DMS 273 (cell line): ENCODE data around the gene USB1.
"Not testable (repeated sequence)": the region's sequence is repeated elsewhere in the genome, so short reads cannot be mapped to it uniquely, and the experiment has no call there.

Experiments used
- DNase-seq: peaks from one replicate; lab custom pipeline; 2025; ENCODE audit not compliant: unreplicated experiment; lab: John Stamatoyannopoulos, UW

Gene USB1

GRCh38 chr16:57994361-57994760, 6.8 kb upstream of the USB1 start:
- DNase-seq = no peak

GRCh38 chr16:57994778-57995177, 6.4 kb upstream of the USB1 start:
- peak; percentile 74 for DNase-seq

GRCh38 chr16:57995721-57996405, 5.3 kb upstream of the USB1 start:
- no peak for DNase-seq

GRCh38 chr16:57996406-57997175, 4.6 kb upstream of the USB1 start:
- DNase-seq = no peak

GRCh38 chr16:57997176-57997527, 4.1 kb upstream of the USB1 start:
- no peak for DNase-seq

- DNase-seq = no peak
These were observed 3.5 kb upstream of the USB1 start for GRCh38 chr16:57997528-57998265.

- DNase-seq = no peak
These were observed 2.7 kb upstream of the USB1 start for GRCh38 chr16:57998486-57998885.

GRCh38 chr16:57998992-57999365, 2.2 kb upstream of the USB1 start:
- DNase-seq = no peak

GRCh38 chr16:57999366-57999970, 1.7 kb upstream of the USB1 start:
- DNase-seq = peak; percentile 53

GRCh38 chr16:57999971-58000705, 1.1 kb upstream of the USB1 start, which contains the start of gene ZNF319:
Gene ZNF319, minus strand, starts transcription at chr16:58000672. Its CDS starts 2,407 bp downstream, at chr16:57998265.
- peak; percentile 84 for DNase-seq

- DNase-seq = no peak
These were observed 691 bp downstream of the USB1 start for GRCh38 chr16:58001781-58002415.

GRCh38 chr16:58002416-58002800, 1.2 kb downstream of the USB1 start:
- no peak for DNase-seq

GRCh38 chr16:58002936-58003335, 1.7 kb downstream of the USB1 start:
- no peak for DNase-seq

- not testable (repeated sequence) for DNase-seq
These were observed 3.5 kb downstream of the USB1 start for GRCh38 chr16:58004736-58005135.

- peak; percentile 45 for DNase-seq
These were observed 8.7 kb downstream of the USB1 start for GRCh38 chr16:58009856-58010416.

- no peak for DNase-seq
These were observed 9.7 kb downstream of the USB1 start for GRCh38 chr16:58010886-58011285.

- no peak for DNase-seq
These were observed 10.4 kb downstream of the USB1 start for GRCh38 chr16:58011652-58012051.

- no peak for DNase-seq
These were observed 11.3 kb downstream of the USB1 start for GRCh38 chr16:58012481-58012880.

GRCh38 chr16:58013201-58013956, 12.2 kb downstream of the USB1 start:
- DNase-seq = no peak
